ENCODE data around the gene NPAS3.

DNA sequence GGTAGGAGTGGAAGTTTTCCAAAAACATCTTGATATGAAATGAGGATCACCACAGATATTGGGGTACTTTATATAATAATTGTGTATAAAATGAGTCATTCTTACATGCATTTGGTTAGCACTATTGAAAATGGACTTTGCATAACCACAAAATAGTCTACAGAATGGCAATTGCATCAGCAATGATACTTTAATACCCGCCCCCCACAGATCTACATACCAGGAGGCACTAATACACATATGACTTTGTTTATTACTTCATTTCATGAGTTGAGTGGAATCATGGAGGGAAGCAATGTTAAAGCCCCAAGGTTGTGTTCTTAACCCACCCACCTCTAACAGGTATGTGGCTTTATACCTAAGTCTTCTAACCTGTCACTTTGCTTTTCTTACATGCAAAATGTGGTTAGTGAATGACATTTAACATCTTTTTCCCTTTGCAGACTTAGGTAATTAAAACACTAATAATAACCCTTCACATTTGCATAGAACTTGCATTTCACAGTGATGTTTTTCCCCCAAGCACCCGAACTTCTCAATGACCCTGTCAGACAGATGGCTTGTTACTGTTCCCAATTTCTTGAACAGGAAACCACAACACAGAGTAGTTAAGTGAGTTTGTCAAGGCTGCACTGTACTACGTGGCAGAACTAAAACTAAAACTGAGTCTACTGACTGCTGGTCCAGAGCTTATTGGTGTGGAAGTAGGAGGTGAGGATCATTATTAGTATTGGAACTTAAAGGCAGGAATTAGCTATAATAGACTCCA, 101.9 kb downstream of the NPAS3 start:
- TF ChIP-seq TBP (IDR thresholded peaks at IDR 0.05; ENCODE audit: low read depth, low read length) (no peak), MAFK (IDR thresholded peaks at IDR 0.05; ENCODE audit: low read depth, low read length) (no peak), SAP30 (IDR thresholded peaks at IDR 0.05; ENCODE audit: insufficient read depth, insufficient replicate concordance, low read length) (no peak), CTCF (IDR thresholded peaks at IDR 0.05; ENCODE audit: control extremely low read depth in 1 of 3, insufficient read depth in 1 of 3, low read depth in 1 of 3, low read length in 3 of 3) (no peak), CBX8 (IDR thresholded peaks at IDR 0.05; ENCODE audit: borderline replicate concordance, low read depth, low read length) (no peak), EP300 (IDR thresholded peaks at IDR 0.05; ENCODE audit: borderline replicate concordance in 1 of 2, low read depth in 2 of 2, low read length in 2 of 2) (no peak), RAD21 (IDR thresholded peaks at IDR 0.05 in 1 of 2, conservative IDR thresholded peaks at IDR 0.05 in 1 of 2; ENCODE audit: low read depth in 2 of 2, low read length in 2 of 2) (no peak), CHD2 (IDR thresholded peaks at IDR 0.05; ENCODE audit: low read length) (no peak), POLR2AphosphoS5 (IDR thresholded peaks at IDR 0.05; ENCODE audit: low read depth, low read length) (no peak)

Data from H1 (cell line).